Breast epithelium (tissue), 4 donors: Measurements from ENCODE around the gene SP6. TPM values are rescaled to one million over a fixed set of nuclear protein-coding genes. Genes with fewer than 3 reads are reported as not detected.
A peak's percentile ranks its signal among the peaks of the same experiment; 100 is the strongest.

Experiments used
- DNase-seq, 2 donors: peaks; one replicate each; pipeline ENCODE4 v3.0.0-alpha.2; 2019; ENCODE audit warnings: low spot score in 2 of 2
- H3K27ac ChIP-seq, 2 donors: fragments of 200-600 bp; sonication (generic) in 1 of 2; one replicate each; pipeline ENCODE4 v1.5.1; 2016 to 2019; ENCODE audit warnings: mild to moderate bottlenecking in 1 of 2
- H3K27me3 ChIP-seq, 2 donors: fragments of 200-600 bp; sonication (generic) in 1 of 2; one replicate each; pipeline versions ENCODE4 v1.5.1 to v1.6.0; 2017 to 2019; ENCODE audit warnings: control low read depth in 1 of 2, mild to moderate bottlenecking in 1 of 2
- H3K36me3 ChIP-seq: fragments of 200-600 bp; one replicate; pipeline ENCODE4 v1.5.1; 2019
- H3K4me1 ChIP-seq, 2 donors: fragments of 200-600 bp; sonication (generic); one replicate each; pipeline ENCODE4 v1.5.1; 2016 to 2019; ENCODE audit warnings: control low read depth in 1 of 2
- H3K4me3 ChIP-seq, 3 donors: fragments of 200-600 bp; sonication (generic); 1 replicate in 2 of 3; 2 replicates in 1 of 3; pipeline ENCODE4 v1.5.1; 2016 to 2019; ENCODE audit warnings: mild to moderate bottlenecking in 3 of 3, moderate library complexity in 2 of 3
- H3K9me3 ChIP-seq, 2 donors: fragments of 200-600 bp; sonication (generic) in 1 of 2; one replicate each; pipeline ENCODE4 v1.5.1; 2016 to 2019; ENCODE audit warnings: control low read depth in 1 of 2
- POLR2A ChIP-seq: fragments of 450-650 bp; IDR thresholded peaks from one replicate; pipeline ENCODE4 v1.6.1; 2016; ENCODE audit warnings: antibody characterized with exemption, mild to moderate bottlenecking, moderate library complexity
- POLR2AphosphoS5 ChIP-seq, 3 donors: sonication (generic); formaldehyde crosslinking; IDR thresholded peaks; one replicate each; pipeline ENCODE4 v1.6.1; 2017; ENCODE audit warnings: antibody characterized with exemption in 3 of 3
- intact Hi-C: fragments of 100-400 bp; cut with DNase I; formaldehyde crosslinking; loops from one replicate; pipeline ENCODE4 v1.15.1; 2023; ENCODE audit warnings: low total_unique reads
- total RNA-seq, 3 donors: library from RNA; depleted of rRNA; stranded (reverse); fragments of >200 nt; gene quantifications; one replicate each; pipeline ENCODE4 v1.1.0, GENCODE V29; 2016
- TF ChIP-seq, protein P1 (sequence below), 3 donors: fragments of 450-650 bp; IDR thresholded peaks; one replicate each; pipeline ENCODE4 v1.5.1; 2016 to 2017; ENCODE audit warnings: antibody characterized with exemption in 3 of 3, mild to moderate bottlenecking in 3 of 3, moderate library complexity in 3 of 3

The SP6 gene
- 1 to 10 TPM in 2 of 3 donors, under 1 TPM in 1; 0.48 to 5.3 (median 3.6) TPM for total RNA-seq

DNA sequence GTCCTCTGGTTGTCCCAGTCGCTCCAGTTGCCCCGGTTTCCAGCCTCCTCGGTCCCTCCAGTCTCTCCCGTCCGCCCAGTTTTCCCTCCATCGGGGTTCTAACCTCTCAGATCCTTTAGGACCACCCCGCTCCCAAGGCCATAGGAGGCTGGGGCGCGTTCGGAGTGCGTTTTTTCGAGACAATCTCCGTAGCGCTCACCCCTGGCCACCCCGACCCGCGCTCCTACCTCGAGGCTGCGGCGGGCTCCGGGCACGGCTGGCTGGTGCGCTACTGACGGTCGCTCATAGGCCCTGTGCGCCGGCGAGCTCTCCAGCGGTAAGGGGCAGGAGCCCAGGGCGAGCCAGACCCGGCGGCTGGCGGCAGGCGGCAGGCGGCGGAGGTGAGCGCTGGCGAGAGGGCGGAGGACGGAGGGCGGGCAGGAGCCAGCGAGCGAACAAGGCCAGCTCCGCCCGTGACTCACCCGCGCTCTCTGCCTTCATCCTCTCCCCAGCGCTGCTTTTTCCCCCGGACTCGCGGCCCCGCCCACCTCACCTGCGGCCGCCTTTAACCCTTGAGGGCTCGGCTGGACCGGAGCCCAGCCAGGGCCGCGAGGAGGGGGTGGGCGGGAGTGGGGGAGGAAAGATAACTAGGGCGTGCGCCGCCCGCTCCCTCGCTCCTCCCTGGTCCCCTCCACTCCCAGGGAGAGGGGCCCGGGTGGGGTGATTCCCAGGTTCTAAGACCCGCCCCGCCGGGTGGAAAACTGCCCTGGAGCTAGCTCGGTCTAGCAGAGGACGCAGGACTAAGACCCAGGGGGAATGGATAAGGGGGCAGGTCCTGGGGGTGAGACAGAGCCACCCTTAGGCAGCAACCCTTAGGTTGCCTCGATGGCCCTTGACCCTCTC lies at the start of gene SP6:
SP6 (minus strand) TSS at position 472 of the 882 bp plus-strand sequence. CDS start 2,734 bp downstream, outside the sequence.
- peak within 1 kb of the TSS; percentile 29 to 70 (median 62) for H3K4me3 ChIP-seq
- no peaks in the 10 kb centered on the region for H3K36me3 ChIP-seq
- intact Hi-C loops: no loop called here
- DNase-seq: peak; percentile 80 to 85
- H3K4me1 ChIP-seq: no peaks in the 10 kb centered on the region
- H3K27me3 ChIP-seq: peaks cover 0 to 27% of the 10 kb centered on the region in 2 donors
- TF ChIP-seq, protein P1, sequence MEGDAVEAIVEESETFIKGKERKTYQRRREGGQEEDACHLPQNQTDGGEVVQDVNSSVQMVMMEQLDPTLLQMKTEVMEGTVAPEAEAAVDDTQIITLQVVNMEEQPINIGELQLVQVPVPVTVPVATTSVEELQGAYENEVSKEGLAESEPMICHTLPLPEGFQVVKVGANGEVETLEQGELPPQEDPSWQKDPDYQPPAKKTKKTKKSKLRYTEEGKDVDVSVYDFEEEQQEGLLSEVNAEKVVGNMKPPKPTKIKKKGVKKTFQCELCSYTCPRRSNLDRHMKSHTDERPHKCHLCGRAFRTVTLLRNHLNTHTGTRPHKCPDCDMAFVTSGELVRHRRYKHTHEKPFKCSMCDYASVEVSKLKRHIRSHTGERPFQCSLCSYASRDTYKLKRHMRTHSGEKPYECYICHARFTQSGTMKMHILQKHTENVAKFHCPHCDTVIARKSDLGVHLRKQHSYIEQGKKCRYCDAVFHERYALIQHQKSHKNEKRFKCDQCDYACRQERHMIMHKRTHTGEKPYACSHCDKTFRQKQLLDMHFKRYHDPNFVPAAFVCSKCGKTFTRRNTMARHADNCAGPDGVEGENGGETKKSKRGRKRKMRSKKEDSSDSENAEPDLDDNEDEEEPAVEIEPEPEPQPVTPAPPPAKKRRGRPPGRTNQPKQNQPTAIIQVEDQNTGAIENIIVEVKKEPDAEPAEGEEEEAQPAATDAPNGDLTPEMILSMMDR (IDR thresholded peaks at IDR 0.05): peak in 1 of 3 donors; percentile 23
- TF ChIP-seq POLR2A: peak; percentile 33
- peak in 1 of 3 donors; percentile 40 for TF ChIP-seq POLR2AphosphoS5 (IDR thresholded peaks at IDR 0.05)
- H3K9me3 ChIP-seq: no peaks in the 10 kb centered on the region
- peak within 1 kb of the TSS; percentile 75 for H3K27ac ChIP-seq

- Histone ChIP-seq H3K27ac (peak overlapping the region; percentile 81 to 100), H3K9me3 (no peaks in the 10 kb centered on the region), H3K4me1 (peaks cover 5 to 38% of the 10 kb centered on the region in 2 donors), H3K36me3 (no peaks in the 10 kb centered on the region), H3K4me3 (no peak overlapping the region), H3K27me3 (no peaks in the 10 kb centered on the region)
- DNase-seq: no peak
- intact Hi-C loops: loop anchor here (1.0 kb wide), 1 partner anchor 19 kb away; no protein-coding TSS in a partner anchor
- TF ChIP-seq POLR2A (no peak), POLR2AphosphoS5 (IDR thresholded peaks at IDR 0.05) (no peak)
Observed at GRCh38 chr17:47899643-47900042, 48.7 kb upstream of the SP6 start.

- H3K9me3 ChIP-seq: no peaks in the 10 kb centered on the region
- TF ChIP-seq POLR2AphosphoS5 (IDR thresholded peaks at IDR 0.05) (no peak), POLR2A (no peak)
- TF ChIP-seq, protein P1 (IDR thresholded peaks at IDR 0.05): no peak
- intact Hi-C loops: no loop called here
- DNase-seq: no peak
- H3K4me1 ChIP-seq: peaks cover 5 to 31% of the 10 kb centered on the region in 2 donors
- no peaks in the 10 kb centered on the region for H3K36me3 ChIP-seq
- peak overlapping the region; percentile 100 for H3K27ac ChIP-seq
- no peaks in the 10 kb centered on the region for H3K27me3 ChIP-seq
- H3K4me3 ChIP-seq: peak overlapping the region in 1 of 3 donors; percentile 18
Observed at GRCh38 chr17:47898241-47898640, 47.3 kb upstream of the SP6 start.

DNA sequence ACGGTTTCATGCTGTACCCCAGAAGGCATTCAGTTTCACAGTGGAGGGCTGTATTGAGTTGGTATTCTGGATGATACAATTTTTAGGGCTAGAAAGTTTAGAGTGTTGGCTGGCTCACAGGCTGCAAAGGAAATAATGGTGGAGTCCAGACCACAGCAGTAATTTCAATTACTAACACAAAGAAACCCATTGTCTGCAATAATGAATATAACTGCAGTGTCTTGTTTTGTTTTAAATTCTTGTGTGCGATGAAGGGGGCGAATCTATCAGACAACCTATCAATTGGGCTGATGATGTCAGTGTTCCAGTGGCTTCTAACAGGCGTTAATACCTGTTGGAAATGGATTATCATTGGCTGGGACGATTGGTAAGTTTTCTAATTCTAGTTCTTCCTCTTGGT lies 46.6 kb upstream of the SP6 start:
- intact Hi-C loops: no loop called here
- no peaks in the 10 kb centered on the region for H3K36me3 ChIP-seq
- H3K27me3 ChIP-seq: no peaks in the 10 kb centered on the region
- H3K4me3 ChIP-seq: peak overlapping the region; percentile 56 to 99 (median 76)
- H3K4me1 ChIP-seq: peaks cover 5 to 31% of the 10 kb centered on the region in 2 donors
- DNase-seq: no peak
- no peaks in the 10 kb centered on the region for H3K9me3 ChIP-seq
- TF ChIP-seq POLR2A (no peak), POLR2AphosphoS5 (IDR thresholded peaks at IDR 0.05) (peak in 1 of 3 donors; percentile 47)
- H3K27ac ChIP-seq: peak overlapping the region; percentile 100

DNA sequence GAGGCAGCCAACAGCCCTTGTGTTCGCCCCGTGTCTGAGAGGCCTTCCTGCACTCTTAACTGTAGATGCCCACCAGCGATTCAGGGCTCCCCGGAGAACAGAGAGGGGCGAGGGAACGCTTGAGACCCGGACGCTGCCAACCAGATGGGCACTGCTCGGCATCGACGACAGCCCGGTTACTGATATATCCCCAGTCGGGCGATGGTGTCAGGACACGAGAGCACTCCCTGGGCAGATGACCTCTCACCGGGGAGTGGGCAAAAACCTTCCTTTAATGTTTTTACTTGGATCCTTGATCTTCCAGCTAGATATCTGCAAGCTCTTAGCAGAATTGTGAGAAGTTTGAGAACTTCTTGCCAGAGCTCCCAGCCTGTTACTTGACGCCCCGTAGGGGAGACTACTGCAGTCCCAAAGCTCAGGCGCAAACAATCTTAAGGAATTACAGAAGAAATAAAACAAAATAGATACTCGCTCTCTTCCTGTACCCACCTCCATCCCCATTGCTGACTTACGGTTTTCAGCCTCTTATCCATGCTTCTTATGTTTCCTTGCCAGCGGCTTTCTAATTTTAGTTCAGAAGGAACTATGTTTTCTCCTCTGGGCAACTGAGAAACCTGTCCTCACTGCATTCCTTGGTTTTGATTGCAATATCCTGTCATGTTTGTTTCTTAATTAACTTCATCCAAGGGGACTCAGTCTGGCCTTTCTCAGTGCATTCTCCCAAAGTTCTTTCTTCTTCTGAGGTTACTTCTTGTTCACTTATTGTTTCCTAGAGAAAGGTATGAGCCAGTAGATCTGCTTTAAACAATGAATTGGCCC lies 45.9 kb upstream of the SP6 start:
- TF ChIP-seq POLR2AphosphoS5 (IDR thresholded peaks at IDR 0.05) (peak in 2 of 3 donors; percentile 9 to 45), POLR2A (no peak)
- TF ChIP-seq, protein P1 (IDR thresholded peaks at IDR 0.05): no peak
- no peaks in the 10 kb centered on the region for H3K36me3 ChIP-seq
- H3K4me1 ChIP-seq: peaks cover 5 to 31% of the 10 kb centered on the region in 2 donors
- H3K9me3 ChIP-seq: no peaks in the 10 kb centered on the region
- peak overlapping the region; percentile 56 to 99 (median 76) for H3K4me3 ChIP-seq
- intact Hi-C loops: no loop called here
- H3K27ac ChIP-seq: peak overlapping the region; percentile 100
- no peaks in the 10 kb centered on the region for H3K27me3 ChIP-seq
- no peak for DNase-seq
